ENCODE results near the gene CIB2.

Gene CIB2

DNA sequence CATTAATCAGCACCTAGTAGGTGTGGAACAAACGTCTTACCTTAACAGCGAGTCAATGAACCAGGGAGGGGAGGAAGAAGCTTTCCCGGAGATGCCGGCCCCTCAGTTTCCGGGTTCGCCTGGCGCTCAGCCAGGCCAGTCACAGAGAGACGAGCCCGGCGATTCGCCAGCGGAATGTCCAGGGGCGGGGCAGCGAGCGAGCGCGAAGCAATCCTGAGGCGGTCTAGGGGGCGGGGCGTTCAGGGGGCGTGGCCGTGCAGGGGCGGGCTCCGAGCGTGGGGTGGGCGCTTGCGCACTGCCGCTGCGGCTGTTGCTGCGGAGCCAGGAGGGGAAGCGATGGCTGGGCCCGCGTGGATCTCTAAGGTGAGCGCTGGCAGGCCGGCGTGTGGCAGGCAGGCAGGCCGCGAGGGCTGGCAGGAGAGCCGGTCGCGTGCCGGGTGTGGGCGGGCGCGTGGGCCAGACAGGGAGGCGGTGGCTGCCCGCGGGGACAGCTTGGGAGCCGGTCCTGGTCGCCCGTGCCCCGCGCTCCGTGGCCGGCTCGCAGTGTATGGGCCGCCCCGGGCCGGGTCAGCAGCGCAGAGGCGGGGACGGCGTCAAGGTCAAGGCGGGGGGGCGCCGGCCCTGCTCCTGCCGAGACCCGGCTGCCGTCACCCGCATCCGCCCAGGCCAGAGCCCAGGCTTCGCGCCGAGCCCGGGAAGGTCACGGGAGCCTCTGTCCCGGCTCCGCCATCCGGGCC lies 18.0 kb upstream of the CIB2 start, which contains the start of gene IDH3A:
Gene IDH3A (plus strand): TSS at position 295 of the 737 bp plus-strand sequence. CDS start 42 bp downstream, at position 337.
- DNase-seq = peak; percentile 100

DNA sequence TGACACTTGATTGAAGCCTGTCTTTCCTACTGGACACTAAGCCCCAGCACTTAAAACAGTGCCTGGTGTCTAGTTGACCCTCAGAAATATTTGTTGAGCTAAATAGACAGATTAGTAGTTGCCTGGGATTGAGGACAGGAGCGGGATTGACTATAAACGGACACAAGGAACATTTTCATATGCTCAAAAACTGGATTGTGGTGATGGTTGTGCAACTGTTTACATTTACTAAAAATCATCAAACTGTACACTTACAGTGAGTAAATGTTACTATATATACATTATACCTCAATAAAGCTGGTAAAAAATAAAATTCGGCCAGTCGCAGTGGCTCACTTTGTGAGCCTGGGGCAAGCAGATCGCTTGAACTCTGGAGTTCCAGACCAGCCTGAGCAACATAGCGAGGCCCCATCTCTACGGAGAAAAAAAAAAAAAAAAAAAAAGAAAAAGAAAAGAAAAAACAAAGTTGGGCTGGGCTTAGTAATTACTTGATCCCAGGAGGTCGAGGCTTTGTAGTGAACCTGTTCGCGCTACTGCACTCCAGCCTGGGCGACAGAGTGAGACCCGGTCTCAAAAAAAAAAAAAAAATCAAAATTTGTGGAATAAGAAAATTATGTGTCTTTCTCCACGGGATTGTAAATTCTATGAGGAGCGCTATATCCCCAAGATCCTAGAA lies 17.3 kb upstream of the CIB2 start:
- DNase-seq = no peak

DNA sequence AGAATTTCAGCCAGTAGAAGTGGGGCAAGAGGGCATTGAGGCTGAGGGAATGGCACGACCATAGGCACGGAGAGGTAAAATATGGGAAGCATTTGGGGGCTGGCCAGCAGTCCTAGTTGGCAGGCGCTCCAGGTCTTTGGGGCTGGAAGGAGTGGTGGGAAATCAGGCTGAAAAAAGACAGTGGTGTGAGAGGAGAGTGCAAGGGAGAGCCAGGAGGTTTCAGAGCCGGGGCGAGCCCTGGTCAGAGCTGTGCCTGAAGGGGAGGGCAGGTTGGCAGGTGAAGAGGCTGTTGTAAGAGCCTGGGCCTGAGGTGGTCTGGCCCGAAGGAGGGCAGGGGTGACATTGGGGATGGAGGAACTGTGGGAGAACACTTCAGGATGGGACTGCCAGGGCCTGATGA lies 16.3 kb upstream of the CIB2 start:
- no peak for DNase-seq

DNA sequence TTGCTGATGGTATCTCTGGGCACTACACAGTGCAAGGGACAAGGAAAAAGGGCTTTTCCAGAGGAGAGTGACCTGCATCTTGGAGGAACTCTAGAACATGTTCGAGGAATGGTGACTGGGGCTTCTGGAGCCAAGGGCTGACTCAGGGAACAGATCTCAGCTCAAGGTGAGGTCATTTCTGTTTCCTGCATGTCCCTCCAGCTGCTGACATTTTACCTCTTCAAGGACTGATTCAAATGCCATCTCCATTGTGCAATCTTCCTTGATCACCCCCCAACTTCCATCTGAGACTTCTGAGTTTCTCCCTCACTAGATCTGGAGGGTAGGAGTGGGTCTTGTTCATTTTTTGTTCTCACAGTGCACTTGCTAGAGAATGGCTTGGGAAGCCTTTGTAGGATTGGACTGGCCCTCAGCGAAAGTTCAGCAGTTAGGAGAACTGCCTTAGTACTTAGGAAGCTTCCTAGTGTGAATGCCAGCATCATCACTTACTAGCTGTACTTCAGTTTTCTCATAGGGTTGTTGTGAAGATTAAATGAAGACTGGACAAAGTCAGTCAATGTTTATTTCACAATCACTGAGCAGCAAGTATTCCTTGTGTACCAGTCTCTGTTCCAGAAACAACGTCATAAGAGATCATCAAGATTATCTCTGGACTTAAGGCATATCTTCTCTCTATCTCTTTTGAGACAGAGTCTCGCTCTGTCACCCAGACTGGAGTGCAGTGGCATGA lies 15.3 kb upstream of the CIB2 start:
- DNase-seq = no peak

DNA sequence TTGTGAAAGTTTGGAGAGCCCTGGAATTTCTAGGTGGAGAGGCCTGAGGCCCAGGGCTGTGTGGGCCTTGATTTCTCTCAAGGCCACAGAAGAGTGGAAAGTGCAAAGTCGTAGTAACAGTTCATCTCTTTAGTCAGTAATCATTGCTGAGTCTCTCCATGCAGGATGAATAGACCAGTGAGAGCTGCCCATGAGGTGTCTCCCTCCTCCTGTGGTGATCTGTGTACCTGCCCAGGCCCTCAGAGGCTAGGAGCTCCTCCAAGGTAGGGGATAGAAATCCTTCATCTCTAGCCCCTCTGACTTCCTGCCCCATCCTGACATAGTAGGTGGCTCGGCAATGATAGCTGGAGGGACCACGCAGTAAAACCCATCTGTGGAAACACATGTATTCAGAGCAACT lies 11.1 kb upstream of the CIB2 start:
- DNase-seq = no peak

DNA sequence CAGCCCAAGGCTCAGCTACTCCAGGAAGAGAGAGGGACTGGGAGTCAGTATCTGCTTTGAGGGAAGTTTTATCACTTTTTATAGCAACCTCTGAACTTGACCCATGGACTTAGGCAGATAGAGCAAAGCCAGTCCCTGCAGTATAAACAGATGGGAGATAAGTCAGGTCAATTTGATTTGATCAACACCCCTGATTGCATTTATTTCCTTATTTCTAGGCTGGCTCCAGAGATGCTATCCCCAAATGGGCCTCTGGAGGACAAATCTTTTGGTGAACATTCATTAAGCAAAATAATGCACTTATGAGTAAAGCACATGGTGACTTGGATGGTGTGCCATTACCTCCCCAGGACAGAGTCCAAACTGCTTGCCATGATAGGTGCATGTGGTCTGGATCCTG lies 9.0 kb upstream of the CIB2 start:
- DNase-seq = no peak

DNA sequence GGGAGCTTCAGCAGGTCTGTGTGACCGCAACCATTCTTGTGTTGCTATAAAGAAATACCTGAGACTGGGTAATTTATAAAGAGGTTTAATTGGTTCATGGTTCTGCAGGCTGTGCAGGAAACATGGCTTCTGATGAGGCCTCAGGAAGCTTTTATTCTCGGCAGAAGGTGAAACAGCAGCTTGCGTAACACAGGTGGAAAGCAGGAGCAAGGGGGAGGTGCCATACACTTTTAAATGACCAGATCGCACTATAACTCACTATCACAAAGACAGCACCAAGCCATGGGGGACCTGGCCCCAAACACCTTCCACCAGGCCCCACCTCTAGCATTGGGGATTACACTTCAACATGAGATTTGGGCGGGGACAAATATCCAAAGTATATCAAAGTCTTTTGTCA lies 8.3 kb upstream of the CIB2 start:
- no peak for DNase-seq

DNA sequence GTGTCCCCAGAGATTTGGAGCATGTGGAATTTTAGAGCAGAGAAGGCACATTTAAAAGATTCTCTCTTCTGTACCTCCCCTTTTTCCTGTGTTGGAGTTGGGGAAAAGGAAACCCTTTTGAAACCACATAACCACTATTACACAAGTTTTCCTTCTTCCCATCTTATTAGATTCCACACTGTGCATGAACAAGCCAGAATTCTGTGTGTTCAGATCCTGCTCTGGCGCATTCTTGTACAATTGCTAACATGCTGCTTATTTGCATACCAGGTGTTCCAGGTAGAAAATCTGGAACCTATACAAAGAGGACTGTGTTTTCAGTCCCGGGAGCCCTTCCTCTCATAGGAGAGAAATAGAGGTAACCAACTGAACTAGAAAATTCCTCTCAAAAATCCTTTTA lies 2.6 kb upstream of the CIB2 start:
- DNase-seq = no peak

DNA sequence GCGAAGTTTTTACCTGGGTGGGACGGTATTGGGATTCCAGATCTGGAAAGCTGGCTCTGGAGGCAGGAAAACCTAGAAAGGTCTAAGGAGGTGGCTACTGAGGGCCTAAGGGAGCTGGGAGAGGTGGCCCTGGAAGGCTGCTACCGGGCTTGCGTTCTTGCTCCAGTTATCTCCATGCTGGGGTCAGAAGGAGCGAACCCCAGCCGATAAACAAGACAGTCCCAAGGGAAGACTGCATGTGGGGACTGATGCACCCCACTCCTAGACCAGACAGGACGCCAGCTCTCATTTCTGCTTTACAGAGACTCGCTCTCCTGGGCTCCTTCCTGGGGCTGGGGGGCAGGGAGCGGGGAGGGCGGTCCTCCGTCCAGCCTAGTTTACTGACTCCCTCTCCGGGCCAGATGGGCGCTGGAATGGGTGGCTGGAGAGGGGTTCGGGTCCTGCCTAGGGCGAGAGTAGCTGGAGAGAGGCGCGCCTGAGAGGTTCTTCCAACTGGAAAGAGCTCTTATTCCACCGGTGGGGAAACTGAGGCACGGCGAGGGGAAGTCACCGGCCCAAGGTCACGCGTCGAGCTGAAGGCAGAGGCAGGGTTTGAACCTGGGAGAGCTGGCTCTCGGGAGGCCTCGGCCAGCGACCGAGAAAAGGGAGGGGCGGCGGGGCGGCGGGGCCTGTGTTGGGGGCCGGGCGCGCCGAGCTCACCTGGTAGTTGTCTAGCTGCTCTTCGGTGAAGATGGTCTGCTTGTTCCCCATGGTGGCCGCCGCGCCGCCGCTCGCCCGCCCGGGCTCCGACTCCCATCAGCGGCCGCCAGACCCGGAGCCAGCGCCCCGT lies 565 bp downstream of the CIB2 start:
- peak; percentile 60 for DNase-seq

DNA sequence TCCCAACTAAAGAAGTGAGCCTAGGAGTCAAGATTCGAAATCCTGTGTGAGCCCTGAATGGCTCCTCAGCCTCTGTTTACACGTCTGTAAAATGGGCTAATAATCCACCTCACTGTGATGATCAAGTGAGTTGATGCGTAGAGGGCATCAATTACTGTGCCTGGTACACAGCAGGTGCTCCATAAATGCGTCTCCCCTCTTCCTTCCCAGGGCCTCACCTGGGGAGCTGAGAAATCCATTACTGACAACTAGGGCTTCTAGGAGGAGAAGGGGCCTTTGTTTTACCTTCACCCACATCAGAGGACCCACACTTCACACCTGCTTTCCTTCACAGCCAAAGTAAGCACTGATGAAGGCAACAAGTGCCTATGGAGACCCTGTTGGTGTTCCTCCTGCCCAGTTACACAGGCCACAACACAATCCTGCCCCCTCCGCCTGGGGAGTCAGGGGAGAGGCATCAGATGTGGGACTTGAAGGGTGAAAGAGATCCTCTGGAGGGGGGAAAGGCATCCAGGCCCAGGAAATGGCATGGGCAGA lies 1.4 kb downstream of the CIB2 start:
- no peak for DNase-seq

DNA sequence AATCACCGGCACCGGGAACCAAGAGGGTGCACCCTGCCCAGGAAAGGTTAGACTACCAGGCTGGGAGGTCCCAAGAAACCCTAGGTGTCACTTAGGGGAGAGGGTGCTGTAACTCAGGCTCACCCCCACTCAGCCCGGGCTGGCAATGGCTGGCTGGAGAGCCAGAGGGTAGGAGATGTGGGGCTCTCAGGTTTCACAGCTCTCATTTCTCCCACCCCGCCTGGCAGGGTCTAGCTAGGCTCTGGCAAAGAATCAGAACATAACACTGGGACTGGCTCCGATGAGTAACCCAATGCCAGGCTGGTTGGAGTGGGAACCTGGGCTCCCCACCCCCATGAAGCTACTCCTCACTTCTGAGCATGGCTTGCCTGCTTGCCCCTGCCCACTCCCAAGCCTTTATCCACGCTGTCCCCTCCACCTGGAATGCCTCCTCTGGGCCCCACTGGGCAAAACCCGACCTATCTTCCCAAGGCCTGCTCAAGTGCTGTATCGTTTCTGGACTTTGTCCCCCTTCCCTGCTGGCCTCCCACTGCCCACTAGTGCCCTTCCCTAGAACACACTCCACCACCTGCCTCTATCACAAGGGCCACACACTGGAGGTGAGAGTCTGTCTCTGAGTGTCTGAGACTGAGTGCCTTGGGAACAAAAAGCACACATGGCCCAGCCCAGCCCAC lies 2.0 kb downstream of the CIB2 start:
- DNase-seq = no peak

DNA sequence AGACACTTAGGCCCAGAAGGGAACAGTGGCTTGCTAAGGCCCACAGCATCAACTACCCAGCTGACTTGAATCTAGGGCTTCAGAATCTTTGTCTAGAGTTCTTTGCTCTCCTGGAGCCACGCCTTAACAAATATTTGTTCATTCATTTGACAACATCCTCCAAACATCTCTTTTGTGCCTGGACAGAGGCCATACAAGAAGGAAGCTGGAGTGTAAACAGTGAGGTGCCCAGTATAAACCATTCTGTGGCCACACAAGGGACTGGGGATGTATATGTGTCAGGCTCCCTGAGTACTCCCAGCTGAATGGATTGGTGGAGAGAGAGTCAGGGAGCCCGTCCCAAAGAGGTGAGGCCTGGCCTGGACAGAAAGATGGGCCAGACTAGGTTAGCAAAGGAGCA lies 3.4 kb downstream of the CIB2 start:
- no peak for DNase-seq

DNA sequence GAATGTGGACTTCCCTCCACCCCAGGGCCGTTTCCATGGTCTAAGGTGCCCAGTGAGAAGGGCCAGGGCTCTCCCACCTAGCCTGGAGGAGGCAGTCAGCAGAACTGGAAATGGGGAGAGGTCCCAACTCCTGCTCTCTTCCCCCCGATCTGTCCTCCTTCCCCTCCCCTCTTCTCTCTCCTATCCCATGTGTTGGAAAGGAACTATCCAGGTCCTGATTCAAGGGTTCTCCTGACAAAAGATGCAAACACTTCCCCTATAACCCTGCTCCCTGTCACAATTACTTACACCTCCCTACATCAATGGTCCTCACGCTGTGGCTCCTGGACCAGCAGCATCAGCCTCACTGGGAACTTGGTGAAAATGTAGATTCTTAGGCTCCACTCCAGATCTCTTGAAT lies 6.0 kb downstream of the CIB2 start:
- DNase-seq = no peak

DNA sequence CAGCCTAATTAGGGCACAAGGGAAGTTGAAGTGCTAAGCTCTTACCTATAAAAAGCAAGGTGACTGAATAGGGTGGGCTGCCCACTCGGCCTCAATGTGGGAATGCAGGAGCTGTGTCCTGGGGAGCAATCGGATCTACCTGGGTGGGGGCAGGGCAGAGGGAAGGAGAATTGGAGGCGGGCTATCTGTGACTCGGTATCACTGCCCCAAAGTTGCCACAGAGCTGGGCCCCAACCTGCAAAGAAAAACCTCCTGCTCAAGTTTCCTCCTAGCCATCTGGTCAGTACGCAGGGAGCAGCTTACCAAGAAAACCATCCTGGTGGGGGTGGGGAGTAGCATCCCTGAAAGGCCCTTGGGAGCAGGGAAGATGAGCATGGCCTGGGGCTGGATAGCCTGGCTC lies 10.7 kb downstream of the CIB2 start:
- DNase-seq = no peak

DNA sequence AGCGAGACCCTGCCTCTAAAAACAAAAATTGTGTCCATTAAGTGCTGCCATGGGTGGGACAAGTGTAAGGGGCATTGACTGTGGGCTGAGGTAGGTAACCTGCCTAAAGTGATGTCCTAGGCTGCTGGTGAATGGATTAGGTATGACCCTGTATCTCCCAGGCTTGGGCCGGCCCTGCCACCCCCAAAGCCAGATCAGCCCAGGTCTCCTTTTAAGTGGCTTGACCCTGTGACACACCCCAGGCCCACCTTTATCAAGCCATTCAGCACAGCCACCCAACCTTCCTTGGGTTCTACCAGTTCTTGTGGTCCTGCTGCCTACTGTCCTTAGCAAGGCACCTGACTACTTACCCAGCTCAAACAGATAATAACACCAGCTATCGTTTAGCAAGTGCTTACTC lies 18.7 kb downstream of the CIB2 start:
- no peak for DNase-seq

DNA sequence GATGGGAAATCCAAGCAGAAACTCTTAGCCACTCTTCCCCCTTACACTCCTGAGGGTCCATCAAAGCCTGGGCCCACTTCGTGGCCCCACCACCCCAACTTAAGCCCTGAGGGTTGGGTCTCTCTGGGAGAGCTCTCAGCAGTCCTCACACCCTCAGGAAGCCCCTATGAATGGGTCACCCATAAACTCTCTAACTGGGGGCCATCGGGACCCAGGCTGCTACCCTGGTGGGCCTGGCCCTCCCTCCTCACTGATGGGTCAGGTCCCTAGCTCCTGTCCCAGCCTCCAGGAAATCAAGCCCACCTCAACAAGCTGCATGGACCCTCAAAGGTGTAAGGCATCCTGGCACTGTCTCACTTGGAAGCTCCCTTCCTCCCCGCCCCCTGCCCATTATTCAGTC lies 19.5 kb downstream of the CIB2 start:
- no peak for DNase-seq

DNA sequence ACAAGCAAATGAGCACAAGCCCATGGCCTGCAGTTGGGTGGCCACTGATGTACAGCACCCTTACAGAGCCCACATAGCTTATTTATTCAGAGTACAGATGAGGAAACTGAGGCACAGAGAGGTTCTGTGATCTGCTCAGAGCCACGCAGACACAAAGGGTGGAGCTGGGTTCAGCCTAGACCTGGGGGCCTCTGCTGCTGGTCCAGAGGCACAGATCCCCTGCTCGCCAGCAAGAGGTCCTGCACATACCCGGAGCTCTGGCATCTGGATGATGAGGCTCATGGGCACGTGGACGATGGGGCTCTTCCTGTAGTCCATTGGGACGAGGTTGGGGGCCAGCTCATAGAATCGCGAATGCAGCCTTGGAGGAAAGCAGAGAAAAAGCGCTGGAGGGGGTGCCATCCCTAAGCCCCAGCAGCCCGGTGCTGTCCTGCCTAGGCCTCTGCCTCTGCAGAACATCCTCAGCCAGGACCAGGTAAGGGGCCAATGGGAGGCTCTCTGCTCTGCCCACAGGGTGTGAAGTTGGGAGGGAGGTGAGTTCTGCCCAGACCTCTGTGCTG lies 20.2 kb downstream of the CIB2 start:
- DNase-seq = no peak

DNA sequence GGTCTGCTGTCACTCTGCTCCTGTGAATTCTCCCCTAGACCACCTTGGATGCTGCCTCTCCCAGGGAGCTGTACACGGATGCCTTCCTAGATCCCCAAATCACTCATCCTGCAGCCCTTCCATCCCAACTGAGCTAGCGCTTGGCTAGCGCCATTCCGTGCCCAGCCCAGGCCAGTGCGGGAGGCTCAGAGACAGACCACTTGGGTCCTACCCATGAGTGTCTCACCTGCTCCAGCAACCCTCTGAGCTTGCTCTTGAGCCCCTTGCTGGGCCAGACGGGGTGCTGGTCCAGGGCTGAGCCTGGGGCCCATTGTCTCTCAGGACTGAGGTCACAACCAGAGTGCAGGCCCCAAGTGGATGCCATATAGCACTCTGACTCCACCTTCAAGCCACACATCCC lies 21.1 kb downstream of the CIB2 start:
- DNase-seq = no peak

DNA sequence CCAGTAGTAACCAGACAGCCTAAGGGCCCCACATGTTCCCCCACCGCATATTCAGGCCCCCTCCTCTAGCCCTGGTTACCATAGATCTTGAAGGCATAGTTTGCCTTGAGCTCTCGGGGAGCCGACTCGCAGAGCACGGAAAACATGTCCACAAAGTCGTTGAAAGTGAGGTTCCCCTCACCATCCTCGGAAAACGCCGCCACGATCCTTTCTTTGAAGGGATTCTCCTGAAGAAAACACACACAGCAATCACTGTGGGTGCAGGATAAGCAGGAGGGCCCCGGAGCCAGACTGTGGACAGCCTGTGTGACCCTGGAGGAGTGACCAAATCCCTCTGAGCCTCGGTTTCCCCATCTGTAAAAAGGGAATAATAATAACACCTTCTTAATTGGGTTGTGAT lies 22.1 kb downstream of the CIB2 start:
- no peak for DNase-seq

DNA sequence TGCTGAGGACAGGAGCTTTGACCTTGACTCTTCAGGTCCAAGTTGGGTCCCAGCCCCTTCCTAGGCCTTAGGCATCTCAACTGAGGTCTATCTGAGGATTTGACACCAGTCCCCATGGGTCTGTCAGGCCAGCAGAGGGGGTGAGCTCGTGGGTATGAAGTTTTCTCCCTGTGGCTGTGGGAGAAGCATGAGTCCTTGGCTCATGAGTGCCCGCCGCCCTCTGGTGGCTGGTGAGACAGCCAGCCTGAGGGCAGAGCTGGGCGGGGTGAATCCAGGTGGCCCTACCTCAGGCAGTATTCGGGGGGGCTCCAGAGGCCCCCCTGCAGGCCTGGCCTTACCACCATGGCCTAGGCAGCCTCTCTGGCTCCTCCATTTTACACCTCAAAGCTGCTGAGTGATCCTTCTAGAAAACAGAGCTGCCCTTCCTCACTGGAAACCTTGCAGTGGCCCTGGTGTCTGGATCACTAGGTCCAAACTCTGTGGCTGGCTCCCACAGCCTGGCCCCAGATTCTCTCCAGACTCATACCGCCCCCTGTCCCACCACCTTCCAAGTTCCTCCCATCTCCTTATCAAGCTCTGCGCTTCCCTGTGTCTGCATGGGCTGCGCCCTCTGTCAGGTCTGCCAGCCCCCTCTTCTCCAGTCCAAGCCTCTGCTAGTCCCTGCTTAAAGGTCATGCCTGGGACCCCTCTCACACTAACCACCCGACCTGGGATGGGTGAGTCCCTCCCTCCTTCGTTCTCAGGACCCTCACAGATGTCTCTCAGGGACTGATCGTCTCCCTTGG lies 22.8 kb downstream of the CIB2 start:
- peak; percentile 89 for DNase-seq

DNA sequence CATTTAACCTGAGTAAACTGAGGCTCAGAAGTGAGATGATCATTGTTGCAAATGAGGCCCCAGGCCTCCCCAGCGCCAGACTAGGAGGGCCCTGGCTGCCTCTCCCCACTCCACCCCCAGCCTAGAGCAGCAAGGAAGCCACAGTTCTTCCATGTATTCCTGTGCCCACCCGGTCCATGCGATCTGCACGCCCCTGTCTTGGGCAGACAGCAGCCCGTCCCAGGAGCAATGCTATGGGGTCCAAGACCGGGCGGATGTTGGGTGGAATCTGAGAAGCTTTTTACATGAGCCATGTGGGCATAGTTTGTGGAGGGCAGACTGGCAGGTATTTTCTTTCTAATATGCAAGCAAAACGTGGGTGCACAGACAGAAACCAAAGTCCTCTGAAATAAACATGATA lies 23.8 kb downstream of the CIB2 start:
- no peak for DNase-seq

Data from stimulated activated CD4-positive, alpha-beta T cell treated with anti-CD3 and anti-CD28 coated beads, Interleukin-15, amount 100 ng/mL, for 24 hours (primary cell).